Cardiac muscle cell (in vitro differentiated cells and primary cell): Measurements from ENCODE around the gene TANGO6. TPM values are rescaled to one million over a fixed set of nuclear protein-coding genes. Genes with fewer than 3 reads are reported as not detected.
"Not testable (repeated sequence)": the region's sequence is repeated elsewhere in the genome, so short reads cannot be mapped to it uniquely, and the experiment has no call there.

Experiments
- DNase-seq, 2 donors: peaks; one replicate each; pipeline versions ENCODE4 v3.0.0 to v3.0.0-alpha.2; 2010 to 2017; ENCODE audit warnings: low read depth in 1 of 2, low spot score in 1 of 2
- H3K27ac ChIP-seq: fragments of 200-600 bp; sonication (generic); 2 replicates; pipeline ENCODE4 v1.5.1; 2016
- H3K27me3 ChIP-seq: fragments of 200-600 bp; sonication (generic); 2 replicates; pipeline ENCODE4 v1.6.0; 2016; ENCODE audit warnings: control low read depth
- H3K36me3 ChIP-seq: fragments of 200-600 bp; sonication (generic); 2 replicates; pipeline ENCODE4 v1.5.1; 2016; ENCODE audit warnings: control low read depth
- H3K4me1 ChIP-seq: fragments of 200-600 bp; sonication (generic); 2 replicates; pipeline ENCODE4 v1.8.1; 2017; ENCODE audit warnings: low read depth, mild to moderate bottlenecking, mixed run types
- H3K4me3 ChIP-seq: fragments of 200-600 bp; sonication (generic); 2 replicates; pipeline ENCODE4 v1.5.1; 2016; ENCODE audit warnings: mild to moderate bottlenecking
- H3K9me3 ChIP-seq: fragments of 200-600 bp; sonication (generic); 2 replicates; pipeline ENCODE4 v1.5.1; 2017; ENCODE audit warnings: low read depth, mild to moderate bottlenecking, control low read depth
- polyA plus RNA-seq: library from polyadenylated mRNA; unstranded; fragments of >200 nt; fragmentation: Nextera tagmentation; extraction: Ambion mirVana; gene quantifications from 2 replicates; pipeline ENCODE4 v1.2.1, GENCODE V29; 2016
- total RNA-seq: library from RNA; depleted of rRNA; stranded (reverse); fragments of >200 nt; gene quantifications from 2 replicates; pipeline ENCODE4 v1.2.3, GENCODE V29; 2016
- TF ChIP-seq, protein P1 (sequence below): IDR thresholded peaks from 2 replicates; pipeline ENCODE4 v1.5.1; 2012; ENCODE audit warnings: low read depth, mild to moderate bottlenecking, low read length

TANGO6 gene
- total and polyA plus RNA-seq, 2 experiments from 2014 or later: 5.4 to 8.9 TPM

- Histone ChIP-seq H3K9me3 (no peaks in the 10 kb centered on the region), H3K4me1 (no peaks in the 10 kb centered on the region), H3K4me3 (no peak overlapping the region), H3K36me3 (no peaks in the 10 kb centered on the region), H3K27ac (no peak overlapping the region), H3K27me3 (no peaks in the 10 kb centered on the region)
- no peak for DNase-seq
- TF ChIP-seq, protein P1, sequence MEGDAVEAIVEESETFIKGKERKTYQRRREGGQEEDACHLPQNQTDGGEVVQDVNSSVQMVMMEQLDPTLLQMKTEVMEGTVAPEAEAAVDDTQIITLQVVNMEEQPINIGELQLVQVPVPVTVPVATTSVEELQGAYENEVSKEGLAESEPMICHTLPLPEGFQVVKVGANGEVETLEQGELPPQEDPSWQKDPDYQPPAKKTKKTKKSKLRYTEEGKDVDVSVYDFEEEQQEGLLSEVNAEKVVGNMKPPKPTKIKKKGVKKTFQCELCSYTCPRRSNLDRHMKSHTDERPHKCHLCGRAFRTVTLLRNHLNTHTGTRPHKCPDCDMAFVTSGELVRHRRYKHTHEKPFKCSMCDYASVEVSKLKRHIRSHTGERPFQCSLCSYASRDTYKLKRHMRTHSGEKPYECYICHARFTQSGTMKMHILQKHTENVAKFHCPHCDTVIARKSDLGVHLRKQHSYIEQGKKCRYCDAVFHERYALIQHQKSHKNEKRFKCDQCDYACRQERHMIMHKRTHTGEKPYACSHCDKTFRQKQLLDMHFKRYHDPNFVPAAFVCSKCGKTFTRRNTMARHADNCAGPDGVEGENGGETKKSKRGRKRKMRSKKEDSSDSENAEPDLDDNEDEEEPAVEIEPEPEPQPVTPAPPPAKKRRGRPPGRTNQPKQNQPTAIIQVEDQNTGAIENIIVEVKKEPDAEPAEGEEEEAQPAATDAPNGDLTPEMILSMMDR: no peak
Measured at GRCh38 chr16:69049603-69050375, 206.5 kb downstream of the TANGO6 start.

- not testable (repeated sequence) for H3K9me3 ChIP-seq, H3K4me3 ChIP-seq, H3K27me3 ChIP-seq, H3K4me1 ChIP-seq, H3K36me3 ChIP-seq, H3K27ac ChIP-seq, DNase-seq
Measured at GRCh38 chr16:69051517-69051830, 208.1 kb downstream of the TANGO6 start.

- Histone ChIP-seq H3K9me3 (no peaks in the 10 kb centered on the region), H3K36me3 (no peaks in the 10 kb centered on the region), H3K27ac (no peak overlapping the region), H3K27me3 (no peaks in the 10 kb centered on the region), H3K4me1 (no peaks in the 10 kb centered on the region), H3K4me3 (no peak overlapping the region)
- no peak for DNase-seq
- TF ChIP-seq, protein P1: no peak
Measured at GRCh38 chr16:69055008-69055407, 211.7 kb downstream of the TANGO6 start.

DNA sequence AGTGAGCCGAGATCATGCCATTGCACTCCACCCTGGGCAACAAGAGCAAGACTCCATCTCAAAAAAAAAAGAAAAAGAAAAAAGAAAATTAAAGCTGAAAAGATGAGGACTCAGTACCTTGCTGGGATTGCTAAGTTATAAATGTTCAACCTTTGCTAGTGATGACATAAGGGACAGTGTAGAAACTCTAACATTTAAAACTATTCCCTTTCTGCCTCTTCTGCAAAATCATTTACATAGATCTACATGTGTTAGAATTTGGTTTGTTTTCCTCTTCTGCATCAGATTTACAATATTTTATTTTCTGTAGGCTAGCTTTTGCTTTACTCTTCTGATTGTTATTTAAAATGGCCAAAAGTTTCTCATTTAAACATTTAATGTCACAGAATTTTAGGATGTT is 212.6 kb downstream of the TANGO6 start:
- no peak overlapping the region for H3K4me3 ChIP-seq
- H3K4me1 ChIP-seq: no peaks in the 10 kb centered on the region
- TF ChIP-seq, protein P1: no peak
- H3K27ac ChIP-seq: no peak overlapping the region
- no peaks in the 10 kb centered on the region for H3K36me3 ChIP-seq
- DNase-seq: no peak
- H3K27me3 ChIP-seq: no peaks in the 10 kb centered on the region
- no peaks in the 10 kb centered on the region for H3K9me3 ChIP-seq

DNA sequence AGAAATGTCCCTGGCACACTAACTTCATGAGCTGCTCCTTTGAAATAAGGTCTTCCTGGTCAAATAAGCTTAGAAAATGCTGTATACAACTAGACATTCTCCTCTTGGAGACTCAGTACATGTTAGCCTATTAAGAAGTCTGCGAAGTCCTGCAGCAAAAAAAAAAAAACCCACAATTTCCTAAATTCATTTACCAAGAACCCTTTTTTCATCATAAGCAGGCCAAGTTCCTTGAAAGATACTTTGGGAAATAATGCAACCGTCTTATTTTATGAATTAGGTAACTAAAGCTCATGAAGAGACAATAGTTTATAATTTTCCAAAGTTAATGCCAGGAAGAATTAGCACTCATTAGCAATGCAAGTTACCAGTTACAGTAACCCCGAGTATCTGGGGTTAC is 213.1 kb downstream of the TANGO6 start:
- no peak overlapping the region for H3K27ac ChIP-seq
- no peaks in the 10 kb centered on the region for H3K4me1 ChIP-seq
- no peaks in the 10 kb centered on the region for H3K9me3 ChIP-seq
- TF ChIP-seq, protein P1: no peak
- H3K27me3 ChIP-seq: no peaks in the 10 kb centered on the region
- no peak for DNase-seq
- no peaks in the 10 kb centered on the region for H3K36me3 ChIP-seq
- H3K4me3 ChIP-seq: no peak overlapping the region

- DNase-seq: peak in 1 of 2 donors; percentile 86
- TF ChIP-seq, protein P1: no peak
- no peaks in the 10 kb centered on the region for H3K27me3 ChIP-seq
- no peak overlapping the region for H3K27ac ChIP-seq
- H3K9me3 ChIP-seq: no peaks in the 10 kb centered on the region
- no peak overlapping the region for H3K4me3 ChIP-seq
- H3K4me1 ChIP-seq: no peaks in the 10 kb centered on the region
- H3K36me3 ChIP-seq: no peaks in the 10 kb centered on the region
Measured at GRCh38 chr16:69057400-69058378, 214.4 kb downstream of the TANGO6 start.

DNA sequence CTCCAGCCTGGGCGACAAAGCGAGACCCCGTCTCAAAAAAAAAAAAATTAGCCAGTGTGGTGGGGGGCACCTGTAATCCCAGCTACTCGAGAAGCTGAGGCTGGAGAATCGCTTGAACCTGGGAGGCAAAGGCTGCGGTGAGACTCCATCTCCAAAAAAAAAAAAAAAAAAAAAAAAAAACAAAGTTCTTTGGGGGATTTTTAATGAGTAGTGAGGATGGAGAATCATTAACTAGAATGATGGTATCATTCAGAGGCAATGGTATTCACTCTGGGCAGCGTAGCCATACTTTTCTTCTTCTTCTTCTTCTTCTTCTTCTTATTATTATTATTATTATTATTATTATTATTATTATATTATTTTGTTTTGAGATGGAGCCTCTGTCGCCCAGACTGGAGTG is 220.2 kb downstream of the TANGO6 start:
- H3K9me3 ChIP-seq, H3K27me3 ChIP-seq, DNase-seq: not testable (repeated sequence)

More for the DNA sequence above, 220.2 kb downstream of the TANGO6 start:
- H3K36me3 ChIP-seq, H3K27ac ChIP-seq, H3K4me3 ChIP-seq: not testable (repeated sequence)
- peaks cover 22% of the 10 kb centered on the region for H3K4me1 ChIP-seq
